ENCODE measurements around the gene CMSS1. TPM values are rescaled to one million over a fixed set of nuclear protein-coding genes. Genes with fewer than 3 reads are reported as not detected.

Gene CMSS1
- total and polyA plus RNA-seq, 8 donors: 14.4 to 29.9 (median 15.9) TPM

DNA sequence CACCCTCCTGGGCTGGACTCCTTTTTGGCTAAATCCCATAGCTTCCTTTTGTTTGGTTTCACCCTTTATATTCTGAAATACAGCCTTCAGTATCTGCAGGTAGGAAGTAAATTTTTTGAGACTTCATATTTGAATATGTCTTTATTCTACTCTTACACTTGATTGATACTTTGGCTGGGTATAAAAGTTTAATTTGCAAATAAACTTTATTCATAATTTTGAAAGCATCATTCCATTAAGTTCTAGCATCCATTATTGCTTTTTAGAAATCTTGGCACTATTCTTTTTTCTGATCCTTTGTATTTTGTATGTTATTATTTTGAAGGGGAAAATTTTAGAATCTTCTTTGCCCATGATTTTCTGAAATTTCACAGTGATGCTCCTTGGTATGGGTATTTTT lies 337.9 kb downstream of the CMSS1 start:
- DNase-seq: no peak
- intact Hi-C loops (cut with DNase I): no loop called here
- no peak for FAIRE-seq
- no peak for ATAC-seq
- peaks cover 0 to 13% (median 0%) of the 10 kb centered on the region in 3 donors for H3K4me1 ChIP-seq
- H3K4me3 ChIP-seq: no peak overlapping the region
- no peaks in the 10 kb centered on the region for H3K27me3 ChIP-seq
- TF ChIP-seq CTCF (IDR thresholded peaks at IDR 0.05): no peak
- H3K36me3 ChIP-seq: no peaks in the 10 kb centered on the region
- no peak overlapping the region for H3K27ac ChIP-seq
- H3K9me3 ChIP-seq: no peaks in the 10 kb centered on the region

DNA sequence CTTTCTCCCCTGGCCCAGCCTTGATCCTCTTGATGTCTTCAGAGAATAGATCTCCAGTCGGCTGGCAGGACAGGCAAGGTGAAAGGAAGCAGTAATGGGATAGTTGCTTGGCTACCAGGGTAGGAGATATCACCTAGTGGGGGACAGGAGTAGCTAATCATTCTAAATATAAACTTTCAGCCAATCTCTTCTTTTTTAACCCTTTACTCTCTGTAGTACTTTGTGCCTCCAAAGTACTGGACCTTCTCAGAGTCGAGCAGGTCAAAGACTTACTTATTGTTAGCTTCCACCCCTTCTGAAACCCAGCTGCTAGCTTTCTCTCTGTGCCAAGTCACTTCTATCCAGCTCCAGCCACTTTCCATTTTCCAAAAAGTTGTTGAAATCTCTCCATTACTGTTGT lies 340.0 kb downstream of the CMSS1 start:
- H3K9me3 ChIP-seq: no peaks in the 10 kb centered on the region
- ATAC-seq (no peak), DNase-seq (no peak), FAIRE-seq (no peak)
- H3K27ac ChIP-seq: no peak overlapping the region
- H3K4me3 ChIP-seq: no peak overlapping the region
- H3K4me1 ChIP-seq: peaks cover 0 to 13% (median 0%) of the 10 kb centered on the region in 3 donors
- WGBS, 2 donors: 88 to 97% methylated on average over 2 of the region's 2 CpGs
- no peak for TF ChIP-seq CTCF (IDR thresholded peaks at IDR 0.05)
- intact Hi-C loops (cut with DNase I): no loop called here
- no peaks in the 10 kb centered on the region for H3K36me3 ChIP-seq
- H3K27me3 ChIP-seq: no peaks in the 10 kb centered on the region

GRCh38 chr3:100158918-100159330 lies 341.3 kb downstream of the CMSS1 start:
- intact Hi-C loops (cut with DNase I): no loop called here
- Histone ChIP-seq H3K9me3 (no peaks in the 10 kb centered on the region), H3K36me3 (no peaks in the 10 kb centered on the region), H3K27ac (no peak overlapping the region), H3K4me1 (peaks cover 0 to 13% (median 0%) of the 10 kb centered on the region in 3 donors), H3K27me3 (no peaks in the 10 kb centered on the region), H3K4me3 (no peak overlapping the region)
- no peak for DNase-seq
- peak in 1 of 4 donors; percentile 24 for ATAC-seq
- 72 to 74% methylated on average over 2 of the region's 2 CpGs for WGBS, 2 donors
- FAIRE-seq: no peak
- TF ChIP-seq CTCF (IDR thresholded peaks at IDR 0.05): no peak

DNA sequence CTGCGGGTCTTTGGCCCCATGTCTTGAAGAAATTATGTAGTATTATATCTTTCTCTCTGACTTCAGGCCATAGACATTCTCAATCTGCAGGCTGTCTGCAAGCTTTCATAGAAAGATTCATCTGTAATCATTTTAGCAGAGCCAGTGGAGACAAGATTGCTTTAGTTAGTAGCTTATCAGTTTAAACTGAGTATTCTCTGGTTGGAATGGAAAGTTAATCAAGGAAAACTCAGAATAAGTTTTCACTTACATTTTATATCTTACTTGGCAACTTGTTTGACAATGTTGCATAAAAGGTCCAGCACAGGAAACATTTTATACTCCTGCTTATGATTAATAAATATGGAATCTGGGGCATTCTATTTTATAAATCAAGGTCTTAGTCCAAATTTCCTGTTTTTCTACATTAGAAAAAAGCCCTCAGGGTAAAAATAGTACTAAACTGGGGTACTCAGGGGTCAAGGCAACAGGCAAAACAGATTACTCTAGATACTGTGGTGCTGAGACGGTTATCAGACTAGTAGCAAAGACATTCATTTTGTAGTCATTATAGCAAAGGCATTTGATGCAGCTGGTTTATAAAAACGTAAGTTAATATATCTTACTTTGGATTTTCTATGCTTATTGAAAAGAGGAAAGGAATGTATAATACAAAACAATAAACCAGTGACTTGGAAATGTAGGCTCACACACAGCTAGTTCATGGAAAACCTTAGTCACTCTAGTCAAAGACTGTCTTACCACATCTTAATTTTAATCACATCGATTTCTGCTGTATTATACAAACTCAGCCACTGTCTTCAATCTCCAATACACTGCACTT lies 341.9 kb downstream of the CMSS1 start:
- H3K27me3 ChIP-seq: no peaks in the 10 kb centered on the region
- H3K27ac ChIP-seq: peak overlapping the region in 1 of 4 donors; percentile 15
- WGBS, 2 donors: 70 to 71% methylated on average over 4 of the region's 4 CpGs
- no peak overlapping the region for H3K4me3 ChIP-seq
- no peak for FAIRE-seq
- H3K36me3 ChIP-seq: no peaks in the 10 kb centered on the region
- no peaks in the 10 kb centered on the region for H3K9me3 ChIP-seq
- TF ChIP-seq CTCF (IDR thresholded peaks at IDR 0.05): no peak
- intact Hi-C loops (cut with DNase I): no loop called here
- no peak for DNase-seq
- peak in 2 of 4 donors; percentile 22 to 44 for ATAC-seq
- H3K4me1 ChIP-seq: peaks cover 0 to 13% (median 0%) of the 10 kb centered on the region in 3 donors

DNA sequence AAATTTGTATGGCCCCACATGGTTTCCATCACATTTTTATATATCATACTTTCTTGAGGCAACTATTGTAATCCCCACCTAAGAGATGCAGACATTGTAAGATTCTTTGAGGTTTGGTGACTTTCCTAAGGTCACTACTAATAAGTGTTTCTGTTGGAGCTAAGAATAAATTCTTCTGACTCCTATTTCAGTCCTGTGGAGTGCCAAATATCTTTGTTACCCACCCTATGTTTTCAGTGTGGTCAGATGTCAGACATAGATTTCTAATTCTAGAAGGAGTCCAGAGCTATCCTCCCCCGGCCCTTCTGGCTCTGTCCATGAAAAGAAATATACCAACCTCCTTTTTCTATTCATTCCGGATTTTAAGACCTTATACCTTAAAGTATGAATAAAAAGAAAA lies 342.9 kb downstream of the CMSS1 start:
- Histone ChIP-seq H3K27me3 (no peaks in the 10 kb centered on the region), H3K36me3 (no peaks in the 10 kb centered on the region), H3K4me3 (no peak overlapping the region), H3K9me3 (no peaks in the 10 kb centered on the region), H3K4me1 (peaks cover 0 to 13% (median 0%) of the 10 kb centered on the region in 3 donors), H3K27ac (no peak overlapping the region)
- intact Hi-C loops (cut with DNase I): no loop called here
- ATAC-seq (no peak), DNase-seq (no peak), FAIRE-seq (no peak)
- no peak for TF ChIP-seq CTCF (IDR thresholded peaks at IDR 0.05)
- WGBS, 2 donors: 93 to 95% methylated on average over 2 of the region's 2 CpGs
